Loucy (cell line): ENCODE measurements around the gene POM121L12.

ENCODE experiments used
- H2AFZ ChIP-seq: fragments of 200-600 bp; sonication (generic); 2 replicates; pipeline ENCODE4 v1.6.0; 2016; ENCODE audit warnings: antibody characterized with exemption, mild to moderate bottlenecking, low read length, moderate library complexity
- H3F3A ChIP-seq: fragments of 200-600 bp; 2 replicates; pipeline ENCODE4 v1.6.0; 2016; ENCODE audit warnings: antibody characterized with exemption, low read depth, mild to moderate bottlenecking
- H3K27me3 ChIP-seq: fragments of 200-600 bp; sonication (generic); 2 replicates; pipeline ENCODE4 v1.6.1; 2014; ENCODE audit warnings: low read length, mild to moderate bottlenecking; ENCODE audit not compliant: insufficient read depth, poor library complexity, severe bottlenecking
- H3K36me3 ChIP-seq: fragments of 200-600 bp; sonication (generic); 2 replicates; pipeline ENCODE4 v1.6.1; 2016; ENCODE audit warnings: low read length; ENCODE audit not compliant: insufficient read depth
- H3K4me1 ChIP-seq: fragments of 200-600 bp; sonication (generic); 2 replicates; pipeline ENCODE4 v1.5.1; 2014; ENCODE audit warnings: low read length, mild to moderate bottlenecking; ENCODE audit not compliant: insufficient read depth, poor library complexity, severe bottlenecking
- H3K4me2 ChIP-seq: fragments of 200-600 bp; sonication (generic); 2 replicates; pipeline ENCODE4 v1.6.0; 2014; ENCODE audit warnings: antibody characterized with exemption, low read length, low read depth, mild to moderate bottlenecking; ENCODE audit not compliant: poor library complexity, severe bottlenecking
- H3K4me3 ChIP-seq: fragments of 200-600 bp; sonication (generic); 2 replicates; pipeline ENCODE4 v1.5.1; 2014; ENCODE audit warnings: low read length, mild to moderate bottlenecking, mixed read lengths; ENCODE audit not compliant: poor library complexity, severe bottlenecking
- H3K79me2 ChIP-seq: fragments of 200-600 bp; sonication (generic); 2 replicates; pipeline ENCODE4 v1.6.1; 2014; ENCODE audit warnings: low read length; ENCODE audit not compliant: insufficient read depth
- H3K9ac ChIP-seq: fragments of 200-600 bp; sonication (generic); 2 replicates; pipeline ENCODE4 v1.6.0; 2014; ENCODE audit warnings: mild to moderate bottlenecking, low read depth, low read length, moderate library complexity; ENCODE audit not compliant: poor library complexity, severe bottlenecking
- H3K9me2 ChIP-seq: fragments of 200-600 bp; sonication (generic); replicated peaks from 2 replicates; pipeline ENCODE4 v1.6.1; 2016; ENCODE audit warnings: low read depth, low read length, mixed read lengths
- H3K9me3 ChIP-seq: fragments of 200-600 bp; sonication (generic); 2 replicates; pipeline ENCODE4 v1.6.1; 2014; ENCODE audit warnings: mild to moderate bottlenecking, antibody characterized with exemption, low read length, low read depth; ENCODE audit not compliant: insufficient read depth
- H4K20me1 ChIP-seq: fragments of 200-600 bp; sonication (generic); 2 replicates; pipeline ENCODE4 v1.6.0; 2014; ENCODE audit warnings: antibody characterized with exemption, low read length, mild to moderate bottlenecking; ENCODE audit not compliant: insufficient read depth, poor library complexity, severe bottlenecking
- EZH2phosphoT487 ChIP-seq: fragments of 200-600 bp; IDR thresholded peaks from 2 replicates; pipeline ENCODE4 v1.6.1; 2018; ENCODE audit warnings: antibody characterized with exemption, mild to moderate bottlenecking, moderate library complexity, borderline replicate concordance
- TF ChIP-seq, protein P1 (sequence below): fragments of 200-600 bp; sonication (generic); conservative IDR thresholded peaks from 2 replicates; pipeline ENCODE4 v1.5.1; 2014; ENCODE audit warnings: mild to moderate bottlenecking, antibody characterized with exemption, low read length

POM121L12 gene

DNA sequence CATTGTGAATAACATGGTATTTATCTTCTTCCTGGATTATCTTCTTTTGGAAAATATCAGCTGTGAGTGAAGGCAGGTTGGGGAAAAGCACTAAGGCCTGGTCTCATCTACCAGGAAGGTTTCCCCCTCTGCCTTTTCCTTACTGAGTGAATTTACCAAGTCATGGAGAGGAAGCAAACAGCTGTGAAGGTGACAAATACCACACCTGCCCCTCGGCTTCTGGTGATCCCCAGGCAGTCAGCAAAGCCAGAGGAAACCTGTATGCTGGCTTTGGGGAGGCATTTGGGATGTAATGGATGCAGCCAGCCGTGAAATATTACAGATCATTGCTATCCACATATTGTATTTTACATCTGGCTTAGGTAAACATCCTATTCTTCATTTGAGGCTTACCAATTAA lies 24.2 kb downstream of the POM121L12 start:
- Histone ChIP-seq H4K20me1 (no peaks in the 10 kb centered on the region), H3K4me3 (no peak overlapping the region), H3K79me2 (no peaks in the 10 kb centered on the region), H3K4me2 (no peak overlapping the region), H3F3A (no peaks in the 10 kb centered on the region), H3K9me2 (no peaks in the 10 kb centered on the region), H2AFZ (no peak overlapping the region), H3K9me3 (no peaks in the 10 kb centered on the region), H3K4me1 (no peaks in the 10 kb centered on the region), H3K9ac (no peak overlapping the region), H3K27me3 (no peaks in the 10 kb centered on the region), H3K36me3 (no peaks in the 10 kb centered on the region)
- TF ChIP-seq, protein P1, sequence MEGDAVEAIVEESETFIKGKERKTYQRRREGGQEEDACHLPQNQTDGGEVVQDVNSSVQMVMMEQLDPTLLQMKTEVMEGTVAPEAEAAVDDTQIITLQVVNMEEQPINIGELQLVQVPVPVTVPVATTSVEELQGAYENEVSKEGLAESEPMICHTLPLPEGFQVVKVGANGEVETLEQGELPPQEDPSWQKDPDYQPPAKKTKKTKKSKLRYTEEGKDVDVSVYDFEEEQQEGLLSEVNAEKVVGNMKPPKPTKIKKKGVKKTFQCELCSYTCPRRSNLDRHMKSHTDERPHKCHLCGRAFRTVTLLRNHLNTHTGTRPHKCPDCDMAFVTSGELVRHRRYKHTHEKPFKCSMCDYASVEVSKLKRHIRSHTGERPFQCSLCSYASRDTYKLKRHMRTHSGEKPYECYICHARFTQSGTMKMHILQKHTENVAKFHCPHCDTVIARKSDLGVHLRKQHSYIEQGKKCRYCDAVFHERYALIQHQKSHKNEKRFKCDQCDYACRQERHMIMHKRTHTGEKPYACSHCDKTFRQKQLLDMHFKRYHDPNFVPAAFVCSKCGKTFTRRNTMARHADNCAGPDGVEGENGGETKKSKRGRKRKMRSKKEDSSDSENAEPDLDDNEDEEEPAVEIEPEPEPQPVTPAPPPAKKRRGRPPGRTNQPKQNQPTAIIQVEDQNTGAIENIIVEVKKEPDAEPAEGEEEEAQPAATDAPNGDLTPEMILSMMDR: no peak
- TF ChIP-seq EZH2phosphoT487: no peak

- no peak overlapping the region for H3K4me3 ChIP-seq
- no peaks in the 10 kb centered on the region for H3K9me3 ChIP-seq
- H2AFZ ChIP-seq: no peak overlapping the region
Measured at GRCh38 chr7:53060066-53060465, 24.6 kb downstream of the POM121L12 start.

GRCh38 chr7:53062796-53063195 lies 27.4 kb downstream of the POM121L12 start:
- Histone ChIP-seq H3K4me1 (no peaks in the 10 kb centered on the region), H3K9me3 (no peaks in the 10 kb centered on the region)

More at GRCh38 chr7:53060066-53060465, 24.6 kb downstream of the POM121L12 start:
- Histone ChIP-seq H3K9me2 (no peaks in the 10 kb centered on the region), H4K20me1 (no peaks in the 10 kb centered on the region), H3K4me2 (no peak overlapping the region), H3K27me3 (no peaks in the 10 kb centered on the region), H3K4me1 (no peaks in the 10 kb centered on the region), H3K79me2 (no peaks in the 10 kb centered on the region), H3K9ac (no peak overlapping the region), H3K36me3 (no peaks in the 10 kb centered on the region), H3F3A (no peaks in the 10 kb centered on the region)
- no peak for TF ChIP-seq EZH2phosphoT487
- TF ChIP-seq, protein P1: no peak

More at GRCh38 chr7:53062796-53063195, 27.4 kb downstream of the POM121L12 start:
- Histone ChIP-seq H3F3A (no peaks in the 10 kb centered on the region), H3K36me3 (no peaks in the 10 kb centered on the region), H4K20me1 (no peaks in the 10 kb centered on the region), H3K9me2 (no peaks in the 10 kb centered on the region), H3K4me3 (no peak overlapping the region), H3K27me3 (no peaks in the 10 kb centered on the region), H3K79me2 (no peaks in the 10 kb centered on the region), H3K9ac (no peak overlapping the region), H3K4me2 (no peak overlapping the region), H2AFZ (no peak overlapping the region)
- no peak for TF ChIP-seq EZH2phosphoT487
- TF ChIP-seq, protein P1: no peak
